Aorta (tissue), 5 donors: ENCODE data around the gene PNPLA2. TPM values are rescaled to one million over a fixed set of nuclear protein-coding genes. Genes with fewer than 3 reads are reported as not detected.

Experiments used
- ATAC-seq: fragments of 200-7000 bp; cut with Tn5 transposase; one replicate; pipeline ENCODE4 v1.9.1; 2022; ENCODE audit warnings: moderate library complexity; ENCODE audit not compliant: low FRiP score
- DNase-seq, 2 donors: peaks; one replicate each; pipeline ENCODE4 v3.0.0-alpha.2; 2020
- H3K27ac ChIP-seq, 2 donors: one replicate each; pipeline ENCODE4 v1.5.1; 2013; ENCODE audit warnings: low read length in 2 of 2, mild to moderate bottlenecking in 2 of 2, moderate library complexity in 2 of 2, control low read depth in 1 of 2, inconsistent platforms in 1 of 2, low read depth in 1 of 2
- H3K27me3 ChIP-seq, 2 donors: one replicate each; pipeline ENCODE4 v1.6.1; 2013; ENCODE audit warnings: control low read depth in 1 of 2, low read length in 1 of 2, mild to moderate bottlenecking in 1 of 2, moderate library complexity in 1 of 2; ENCODE audit not compliant: insufficient read depth in 2 of 2, control insufficient read depth in 1 of 2
- H3K36me3 ChIP-seq, 2 donors: one replicate each; pipeline ENCODE4 v1.6.1; 2013; ENCODE audit warnings: control low read depth in 1 of 2, low read length in 1 of 2, mild to moderate bottlenecking in 1 of 2; ENCODE audit not compliant: insufficient read depth in 2 of 2, control insufficient read depth in 1 of 2
- H3K4me1 ChIP-seq, 2 donors: one replicate each; pipeline ENCODE4 v1.6.1; 2013; ENCODE audit warnings: low read length in 2 of 2, control low read depth in 1 of 2, mild to moderate bottlenecking in 1 of 2, moderate library complexity in 1 of 2; ENCODE audit not compliant: insufficient read depth in 2 of 2, control insufficient read depth in 1 of 2
- H3K4me3 ChIP-seq, 2 donors: one replicate each; pipeline ENCODE4 v1.5.1; 2013; ENCODE audit warnings: low read length in 2 of 2, control low read depth in 1 of 2, mild to moderate bottlenecking in 1 of 2
- H3K9me3 ChIP-seq: one replicate; pipeline ENCODE4 v1.6.1; 2013; ENCODE audit warnings: mild to moderate bottlenecking, low read length; ENCODE audit not compliant: control insufficient read depth
- WGBS, 2 donors: extraction: QIAGEN DNeasy Blood & Tissue Kit; methylation state at CpG; one replicate each; pipeline ENCODE4 v1.1.7; 2013; 5-methylcytosine and 5-hydroxymethylcytosine counted together
- intact Hi-C, 2 donors: fragments of 100-400 bp; cut with DNase I; formaldehyde crosslinking; loops; one replicate each; pipeline versions ENCODE4 v1.14.2 to v1.15.0; 2022
- polyA plus RNA-seq, 2 donors: library from polyadenylated mRNA; stranded (reverse); fragments of 200-250 nt; gene quantifications; one replicate each; pipeline ENCODE4 v1.2.3, GENCODE V29; 2013
- total RNA-seq, 2 donors: library from RNA; stranded (reverse); fragmentation: NEBNext Ultra II Directional; extraction: Animal tissue kit (Norgen Biotek cat#: 25700); gene quantifications; one replicate each; pipeline ENCODE4 v1.2.1, GENCODE V29; 2021
- donor health status: healthy with polysubstance abuse.
- donor health status: Bipolar disorder and iron deficiency.
- donor health status: DM: no; HTN: no; CAD: no.
- donor health status: DM: no; HTN: no; CAD: no.
- donor health status: DM: yes; HTN: yes; CAD: no.

Gene PNPLA2
- total and polyA plus RNA-seq, 4 donors = 33.7 to 240 (median 118) TPM

DNA sequence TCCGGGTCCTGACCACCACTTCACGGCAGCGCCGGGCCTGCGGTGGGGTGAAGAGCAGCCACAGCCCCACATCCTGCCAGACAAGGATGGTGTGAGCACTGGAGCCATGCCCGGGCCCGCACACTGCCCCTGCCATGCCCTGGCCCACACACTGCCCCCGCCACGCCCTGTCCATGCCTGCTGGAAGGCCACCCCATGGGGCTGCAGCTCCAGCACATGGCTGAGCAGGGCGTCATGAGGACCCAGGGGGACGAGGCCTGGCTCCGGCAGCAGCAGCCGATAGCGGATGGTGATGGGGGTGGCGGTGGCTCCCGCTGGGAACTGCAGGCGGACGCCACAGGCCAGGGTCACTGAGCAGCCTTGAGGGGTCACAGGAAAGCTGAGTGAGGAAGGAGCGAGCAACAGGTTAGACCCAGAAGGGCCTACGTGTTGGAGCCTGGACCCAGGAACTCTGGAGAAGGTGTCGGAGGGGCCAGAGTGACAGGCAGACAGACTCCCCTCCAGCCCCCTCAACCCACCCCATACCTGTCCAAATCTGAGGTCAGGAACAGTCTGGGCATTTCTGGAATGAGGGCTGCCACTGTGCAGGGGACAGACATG is 16.6 kb upstream of the PNPLA2 start:
- H3K36me3 ChIP-seq = no peaks in the 10 kb centered on the region
- intact Hi-C loops = no loop called here
- ATAC-seq (no peak), DNase-seq (no peak)
- H3K27ac ChIP-seq = no peak overlapping the region
- H3K4me3 ChIP-seq = no peak overlapping the region
- 96 to 98% methylated on average over 21 of the region's 21 CpGs for WGBS, 2 donors
- H3K4me1 ChIP-seq = no peaks in the 10 kb centered on the region
- no peaks in the 10 kb centered on the region for H3K9me3 ChIP-seq
- no peaks in the 10 kb centered on the region for H3K27me3 ChIP-seq

- Histone ChIP-seq H3K27ac (no peak overlapping the region), H3K9me3 (no peaks in the 10 kb centered on the region), H3K36me3 (no peaks in the 10 kb centered on the region), H3K27me3 (no peaks in the 10 kb centered on the region), H3K4me1 (no peaks in the 10 kb centered on the region), H3K4me3 (no peak overlapping the region)
- WGBS, 2 donors = 92% methylated on average over 28 of the region's 28 CpGs
- intact Hi-C loops = no loop called here
- ATAC-seq (no peak), DNase-seq (no peak)
Observed at GRCh38 chr11:802693-803466, 15.8 kb upstream of the PNPLA2 start.

- DNase-seq = no peak
- intact Hi-C loops = no loop called here
- no peaks in the 10 kb centered on the region for H3K36me3 ChIP-seq
- no peaks in the 10 kb centered on the region for H3K27me3 ChIP-seq
- H3K9me3 ChIP-seq = no peaks in the 10 kb centered on the region
- whole genome bisulfite sequencing, 2 donors = 87 to 90% methylated on average over 8 of the region's 8 CpGs
- ATAC-seq = no peak
- H3K27ac ChIP-seq = no peak overlapping the region
- no peaks in the 10 kb centered on the region for H3K4me1 ChIP-seq
- no peak overlapping the region for H3K4me3 ChIP-seq
Observed at GRCh38 chr11:803467-803742, 15.3 kb upstream of the PNPLA2 start.

DNA sequence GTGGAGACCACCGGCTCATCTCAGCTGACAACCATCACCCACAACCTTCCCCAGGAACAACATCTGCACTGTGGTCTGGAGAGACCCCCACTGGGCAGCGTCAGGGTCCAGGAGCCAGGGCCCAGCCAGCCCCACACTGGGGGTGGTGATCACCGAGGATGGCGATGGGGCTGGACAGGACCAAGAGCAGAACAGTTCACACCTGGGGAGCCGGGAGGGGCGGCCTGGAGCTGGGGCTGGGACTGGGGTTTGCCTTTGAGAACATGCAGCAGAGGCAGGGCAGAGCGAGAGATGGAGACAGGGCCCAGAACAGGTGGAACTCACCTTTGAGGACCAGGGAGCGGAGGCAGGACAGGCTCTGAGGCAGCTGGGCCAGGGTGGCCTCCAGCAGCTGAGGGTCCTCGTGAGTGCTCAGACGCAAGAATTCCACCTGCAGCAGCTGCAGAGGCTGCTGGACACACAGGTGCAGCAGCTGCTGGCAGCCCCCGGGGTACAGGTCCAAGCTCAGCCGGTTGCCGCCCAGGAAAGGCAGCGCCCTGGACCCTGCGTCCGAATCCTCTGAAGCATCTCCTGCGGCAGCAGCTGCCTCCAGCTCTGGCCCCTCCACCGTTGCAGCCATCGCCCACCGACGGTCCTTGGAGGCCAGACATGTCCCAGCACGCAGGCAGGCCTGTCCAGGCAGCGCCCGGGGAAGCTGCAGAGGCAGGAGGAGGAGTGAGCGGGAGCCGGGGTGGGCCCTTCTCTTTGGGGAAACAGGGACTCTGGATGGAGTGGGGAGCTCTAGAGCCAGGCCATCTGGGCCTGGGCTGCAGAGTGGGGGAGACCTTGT is 14.7 kb upstream of the PNPLA2 start:
- Histone ChIP-seq H3K4me3 (no peak overlapping the region), H3K27me3 (no peaks in the 10 kb centered on the region), H3K36me3 (no peaks in the 10 kb centered on the region), H3K27ac (no peak overlapping the region), H3K9me3 (no peaks in the 10 kb centered on the region), H3K4me1 (no peaks in the 10 kb centered on the region)
- DNase-seq (no peak), ATAC-seq (no peak)
- WGBS, 2 donors = 50 to 56% methylated on average over 24 to 26 of the region's 26 CpGs
- intact Hi-C loops = no loop called here

DNA sequence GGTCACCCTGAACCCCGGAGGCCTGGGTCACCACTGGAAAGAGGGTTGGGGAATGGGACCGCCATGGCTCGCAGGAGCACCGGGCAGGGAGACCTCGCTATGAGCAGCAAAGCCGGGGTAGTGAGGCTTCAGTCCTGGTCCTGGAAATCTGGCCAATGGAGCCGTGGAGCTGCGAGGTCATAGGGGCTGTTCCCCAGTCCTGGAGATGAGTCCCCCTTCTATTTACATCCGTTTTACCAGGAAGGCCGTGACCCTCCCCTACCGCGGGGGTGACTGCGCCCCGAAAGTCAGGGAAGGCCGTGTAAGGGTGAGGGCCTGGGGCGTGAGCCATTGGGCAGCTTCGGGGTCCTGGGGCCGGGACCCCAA is 14.1 kb upstream of the PNPLA2 start:
- Histone ChIP-seq H3K36me3 (no peaks in the 10 kb centered on the region), H3K27ac (no peak overlapping the region), H3K27me3 (no peaks in the 10 kb centered on the region), H3K4me1 (no peaks in the 10 kb centered on the region), H3K9me3 (no peaks in the 10 kb centered on the region), H3K4me3 (peak overlapping the region; percentile 21 to 36)
- DNase-seq = no peak
- intact Hi-C loops = no loop called here
- WGBS, 2 donors = 4 to 6% methylated on average over 18 of the region's 18 CpGs
- ATAC-seq = no peak

GRCh38 chr11:808427-809286 is 10.1 kb upstream of the PNPLA2 start:
- Histone ChIP-seq H3K4me3 (peak overlapping the region; percentile 13 to 27), H3K4me1 (no peaks in the 10 kb centered on the region), H3K27me3 (no peaks in the 10 kb centered on the region), H3K9me3 (no peaks in the 10 kb centered on the region), H3K36me3 (peaks cover 0 to 12% of the 10 kb centered on the region in 2 donors), H3K27ac (peak overlapping the region; percentile 20 to 99)
- 33 to 34% methylated on average over 36 of the region's 36 CpGs for WGBS, 2 donors
- ATAC-seq = no peak
- DNase-seq = no peak
- intact Hi-C loops = no loop called here

DNA sequence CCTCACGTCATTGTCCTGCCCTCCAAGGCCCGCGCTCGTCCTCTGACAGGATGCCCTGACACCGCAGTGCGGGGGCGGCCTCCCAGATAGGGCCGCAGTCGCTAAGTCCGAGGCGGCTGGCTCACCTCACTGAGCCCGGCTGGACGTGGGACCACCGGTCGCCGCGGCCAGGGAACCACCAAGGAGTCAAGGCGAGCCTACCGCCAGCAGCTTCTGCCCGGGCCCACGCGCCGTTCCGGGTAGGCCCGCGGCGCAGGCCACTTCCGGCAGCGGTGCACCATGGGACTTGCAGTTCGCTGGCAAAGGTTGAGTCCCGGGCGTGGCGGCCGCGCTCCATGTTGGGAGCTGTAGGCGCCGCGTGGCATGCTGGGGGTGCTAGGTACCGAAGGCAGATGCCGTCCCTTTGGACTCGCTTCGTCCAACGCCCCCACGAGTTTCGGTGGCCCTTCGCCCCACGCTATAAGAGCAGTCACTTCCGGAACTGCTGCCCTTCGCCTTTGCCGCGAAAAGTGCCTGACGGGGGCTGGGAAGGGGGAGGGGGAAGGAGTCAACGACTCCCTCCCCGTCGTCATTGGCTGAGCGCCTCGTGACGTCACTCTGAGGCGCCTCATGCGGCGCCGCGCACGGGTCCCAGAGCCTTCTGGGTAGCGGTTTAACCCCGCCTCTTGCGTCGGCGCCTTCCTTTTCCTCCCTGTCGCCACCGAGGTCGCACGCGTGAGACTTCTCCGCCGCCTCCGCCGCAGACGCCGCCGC is 9.3 kb upstream of the PNPLA2 start, which contains the start of gene RPLP2:
TSS of gene RPLP2 (plus strand) at position 681 of the 753 bp plus-strand sequence. CDS start 268 bp downstream, outside the sequence.
- H3K36me3 ChIP-seq = peaks cover 0 to 13% of the 10 kb centered on the region in 2 donors
- intact Hi-C loops = no loop called here
- H3K4me3 ChIP-seq = peak within 1 kb of the TSS; percentile 51 to 84
- peak; percentile 96 for ATAC-seq
- 0% methylated on average over 67 to 81 of the region's 81 CpGs for WGBS, 2 donors
- DNase-seq = peak; percentile 99 to 100
- H3K27ac ChIP-seq = peak within 1 kb of the TSS; percentile 20 to 99
- no peaks in the 10 kb centered on the region for H3K4me1 ChIP-seq
- H3K27me3 ChIP-seq = no peaks in the 10 kb centered on the region
- H3K9me3 ChIP-seq = no peaks in the 10 kb centered on the region
